ENCODE measurements around the gene CKM.

Gene CKM

DNA sequence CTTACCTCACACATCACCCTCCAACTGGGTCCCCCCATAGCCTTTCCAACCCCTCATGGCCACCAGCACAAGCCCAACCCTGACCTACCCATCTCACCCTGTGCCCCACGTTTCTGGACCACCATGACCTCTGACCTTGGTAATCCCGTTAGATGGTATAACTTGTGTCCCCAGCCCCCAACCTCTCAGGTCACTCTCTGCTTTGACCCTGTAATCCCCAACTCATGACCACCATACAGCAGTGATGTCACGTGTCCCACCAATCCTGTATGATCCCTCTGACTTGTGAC is 26.4 kb upstream of the CKM start:
- Histone ChIP-seq H3K27ac (ENCODE audit: low read length) (no peak overlapping the region), H3K27me3 (ENCODE audit: control insufficient read depth in 1 of 2, insufficient read depth in 2 of 2, low read length in 2 of 2) (peaks cover 13 to 21% of the 10 kb centered on the region in 2 donors), H3K36me3 (ENCODE audit: control insufficient read depth in 2 of 2, insufficient read depth in 2 of 2, low read length in 2 of 2) (peaks cover 0 to 15% of the 10 kb centered on the region in 2 donors), H3K9ac (ENCODE audit: low read length in 2 of 2) (no peak overlapping the region), H3K9me3 (ENCODE audit: control insufficient read depth in 2 of 2, low read length in 2 of 2) (no peaks in the 10 kb centered on the region), H3K4me1 (ENCODE audit: control insufficient read depth, insufficient read depth, low read length) (peaks cover 4% of the 10 kb centered on the region), H3K4me3 (ENCODE audit: low read length in 2 of 2) (no peak overlapping the region)

DNA sequence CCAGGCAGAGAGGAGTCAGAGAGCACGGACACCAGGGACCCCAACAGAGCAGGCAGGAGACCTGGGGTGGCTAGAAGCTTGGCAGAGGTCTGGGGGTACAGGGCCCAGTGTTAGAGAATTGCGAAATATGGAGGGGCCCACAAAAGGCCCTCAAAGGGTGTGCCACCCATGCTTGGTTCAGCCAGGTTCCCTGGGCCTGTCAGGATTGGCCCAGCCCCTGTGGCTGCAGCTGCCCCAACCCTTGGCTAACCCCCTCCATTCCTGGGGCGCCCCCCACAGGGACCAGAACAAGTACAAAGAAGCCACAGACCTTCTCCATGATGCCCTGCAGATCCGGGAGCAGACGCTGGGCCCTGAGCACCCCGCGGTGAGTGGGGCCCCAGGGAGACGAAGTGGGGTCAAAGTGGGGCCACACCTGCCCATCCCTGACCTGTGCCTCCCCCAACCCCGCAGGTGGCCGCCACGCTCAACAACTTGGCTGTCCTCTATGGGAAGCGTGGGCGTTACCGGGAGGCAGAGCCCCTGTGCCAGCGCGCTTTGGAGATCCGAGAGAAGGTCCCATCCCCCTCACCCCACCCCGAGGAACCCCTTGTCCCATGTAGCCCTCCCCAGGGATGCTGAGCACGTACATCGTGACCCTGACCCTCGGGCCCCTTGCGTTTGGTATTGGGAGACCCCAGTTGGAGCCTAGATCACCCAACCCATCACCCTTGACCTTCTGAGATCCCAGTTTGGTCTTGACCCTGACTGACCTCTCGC is 25.9 kb upstream of the CKM start:
- Histone ChIP-seq H3K4me3 (ENCODE audit: low read length in 2 of 2) (no peak overlapping the region), H3K9me3 (ENCODE audit: control insufficient read depth in 2 of 2, low read length in 2 of 2) (no peaks in the 10 kb centered on the region), H3K27ac (ENCODE audit: low read length) (no peak overlapping the region), H3K36me3 (ENCODE audit: control insufficient read depth in 2 of 2, insufficient read depth in 2 of 2, low read length in 2 of 2) (peaks cover 0 to 14% of the 10 kb centered on the region in 2 donors), H3K4me1 (ENCODE audit: control insufficient read depth, insufficient read depth, low read length) (peaks cover 4% of the 10 kb centered on the region), H3K9ac (ENCODE audit: low read length in 2 of 2) (no peak overlapping the region), H3K27me3 (ENCODE audit: control insufficient read depth in 1 of 2, insufficient read depth in 2 of 2, low read length in 2 of 2) (peaks cover 13 to 21% of the 10 kb centered on the region in 2 donors)

DNA sequence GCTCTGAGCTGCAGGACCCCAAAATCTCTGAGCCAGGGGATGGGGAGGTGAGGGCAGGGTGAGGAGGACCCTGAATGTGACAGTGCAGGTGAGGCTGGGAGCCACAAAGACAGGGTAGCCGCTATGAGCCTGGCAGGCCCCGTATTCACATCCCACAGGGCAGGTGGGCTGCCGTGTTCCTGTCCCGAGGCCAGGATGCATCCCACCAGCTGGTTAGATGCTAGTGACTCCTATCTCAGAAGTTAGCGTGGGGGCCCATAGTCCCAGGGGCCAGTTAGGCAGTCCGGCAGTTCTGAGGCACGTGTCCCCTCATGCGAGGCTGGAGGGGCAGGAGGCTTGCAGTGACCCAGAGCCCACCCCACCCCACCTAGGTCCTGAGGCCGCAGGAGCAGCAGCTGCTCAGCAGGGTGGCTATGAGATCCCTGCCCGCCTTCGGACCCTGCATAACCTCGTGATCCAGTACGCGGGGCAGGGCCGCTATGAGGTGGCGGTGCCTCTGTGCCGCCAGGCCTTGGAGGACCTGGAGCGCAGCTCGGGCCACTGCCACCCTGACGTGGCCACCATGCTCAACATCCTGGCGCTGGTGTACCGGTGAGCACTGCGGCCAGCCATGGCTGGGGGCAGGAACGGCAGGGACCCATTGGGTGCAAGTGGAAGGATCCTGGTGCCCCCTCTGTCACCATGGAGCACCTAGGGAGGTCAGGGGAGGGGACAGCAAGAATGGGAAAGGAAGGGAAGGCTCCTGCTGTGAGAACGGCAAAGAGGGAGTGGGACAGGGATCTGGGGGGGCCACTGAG is 25.1 kb upstream of the CKM start:
- no peak overlapping the region for H3K27ac ChIP-seq (ENCODE audit: low read length)

DNA sequence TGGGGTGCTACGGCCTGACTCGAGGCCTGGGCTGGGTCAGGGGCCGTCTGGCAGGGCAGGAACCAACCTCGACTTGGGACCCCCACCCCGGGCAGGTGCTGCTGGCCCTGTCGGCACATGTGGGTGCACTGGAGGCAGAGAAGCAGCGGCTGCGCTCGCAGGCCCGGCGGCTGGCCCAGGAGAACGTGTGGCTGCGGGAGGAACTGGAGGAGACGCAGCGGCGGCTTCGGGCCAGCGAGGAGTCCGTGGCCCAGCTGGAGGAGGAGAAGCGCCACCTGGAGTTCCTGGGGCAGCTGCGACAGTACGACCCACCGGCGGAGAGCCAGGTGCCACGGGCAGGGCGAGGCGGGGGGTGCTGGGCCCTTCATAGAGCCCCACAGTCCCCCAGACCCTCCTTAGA is 23.8 kb upstream of the CKM start:
- Histone ChIP-seq H3K9me3 (ENCODE audit: control insufficient read depth in 2 of 2, low read length in 2 of 2) (no peaks in the 10 kb centered on the region), H3K4me1 (ENCODE audit: control insufficient read depth, insufficient read depth, low read length) (peaks cover 4% of the 10 kb centered on the region), H3K27me3 (ENCODE audit: control insufficient read depth in 1 of 2, insufficient read depth in 2 of 2, low read length in 2 of 2) (peaks cover 21 to 28% of the 10 kb centered on the region in 2 donors), H3K4me3 (ENCODE audit: low read length in 2 of 2) (no peak overlapping the region), H3K36me3 (ENCODE audit: control insufficient read depth in 2 of 2, insufficient read depth in 2 of 2, low read length in 2 of 2) (peaks cover 0 to 2% of the 10 kb centered on the region in 2 donors), H3K9ac (ENCODE audit: low read length in 2 of 2) (no peak overlapping the region), H3K27ac (ENCODE audit: low read length) (no peak overlapping the region)

More for the DNA sequence above, 25.1 kb upstream of the CKM start:
- Histone ChIP-seq H3K4me3 (ENCODE audit: low read length in 2 of 2) (no peak overlapping the region), H3K27me3 (ENCODE audit: control insufficient read depth in 1 of 2, insufficient read depth in 2 of 2, low read length in 2 of 2) (peaks cover 16 to 23% of the 10 kb centered on the region in 2 donors), H3K36me3 (ENCODE audit: control insufficient read depth in 2 of 2, insufficient read depth in 2 of 2, low read length in 2 of 2) (peaks cover 0 to 9% of the 10 kb centered on the region in 2 donors), H3K9me3 (ENCODE audit: control insufficient read depth in 2 of 2, low read length in 2 of 2) (no peaks in the 10 kb centered on the region), H3K4me1 (ENCODE audit: control insufficient read depth, insufficient read depth, low read length) (peaks cover 4% of the 10 kb centered on the region), H3K9ac (ENCODE audit: low read length in 2 of 2) (no peak overlapping the region)

DNA sequence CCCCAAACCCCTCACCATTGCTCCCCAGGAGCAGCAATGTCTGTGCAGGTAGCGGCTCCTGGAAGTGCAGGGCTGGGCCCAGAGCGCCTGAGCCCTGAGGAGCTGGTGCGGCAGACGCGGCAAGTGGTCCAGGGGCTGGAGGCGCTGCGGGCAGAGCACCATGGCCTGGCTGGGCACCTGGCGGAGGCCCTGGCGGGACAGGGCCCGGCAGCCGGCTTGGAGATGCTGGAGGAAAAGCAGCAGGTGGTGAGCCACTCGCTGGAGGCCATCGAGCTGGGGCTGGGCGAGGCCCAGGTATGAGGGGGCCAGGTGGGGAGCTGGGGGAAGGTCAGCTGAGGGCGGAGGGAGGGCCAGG is 22.8 kb upstream of the CKM start:
- no peak overlapping the region for H3K4me3 ChIP-seq (ENCODE audit: low read length in 2 of 2)
- peaks cover 24 to 33% of the 10 kb centered on the region in 2 donors for H3K27me3 ChIP-seq (ENCODE audit: control insufficient read depth in 1 of 2, insufficient read depth in 2 of 2, low read length in 2 of 2)
- H3K9ac ChIP-seq (ENCODE audit: low read length in 2 of 2), result no peak overlapping the region
- no peaks in the 10 kb centered on the region for H3K9me3 ChIP-seq (ENCODE audit: control insufficient read depth in 2 of 2, low read length in 2 of 2)
- no peaks in the 10 kb centered on the region for H3K36me3 ChIP-seq (ENCODE audit: control insufficient read depth in 2 of 2, insufficient read depth in 2 of 2, low read length in 2 of 2)
- peaks cover 9% of the 10 kb centered on the region for H3K4me1 ChIP-seq (ENCODE audit: control insufficient read depth, insufficient read depth, low read length)
- no peak overlapping the region for H3K27ac ChIP-seq (ENCODE audit: low read length)

DNA sequence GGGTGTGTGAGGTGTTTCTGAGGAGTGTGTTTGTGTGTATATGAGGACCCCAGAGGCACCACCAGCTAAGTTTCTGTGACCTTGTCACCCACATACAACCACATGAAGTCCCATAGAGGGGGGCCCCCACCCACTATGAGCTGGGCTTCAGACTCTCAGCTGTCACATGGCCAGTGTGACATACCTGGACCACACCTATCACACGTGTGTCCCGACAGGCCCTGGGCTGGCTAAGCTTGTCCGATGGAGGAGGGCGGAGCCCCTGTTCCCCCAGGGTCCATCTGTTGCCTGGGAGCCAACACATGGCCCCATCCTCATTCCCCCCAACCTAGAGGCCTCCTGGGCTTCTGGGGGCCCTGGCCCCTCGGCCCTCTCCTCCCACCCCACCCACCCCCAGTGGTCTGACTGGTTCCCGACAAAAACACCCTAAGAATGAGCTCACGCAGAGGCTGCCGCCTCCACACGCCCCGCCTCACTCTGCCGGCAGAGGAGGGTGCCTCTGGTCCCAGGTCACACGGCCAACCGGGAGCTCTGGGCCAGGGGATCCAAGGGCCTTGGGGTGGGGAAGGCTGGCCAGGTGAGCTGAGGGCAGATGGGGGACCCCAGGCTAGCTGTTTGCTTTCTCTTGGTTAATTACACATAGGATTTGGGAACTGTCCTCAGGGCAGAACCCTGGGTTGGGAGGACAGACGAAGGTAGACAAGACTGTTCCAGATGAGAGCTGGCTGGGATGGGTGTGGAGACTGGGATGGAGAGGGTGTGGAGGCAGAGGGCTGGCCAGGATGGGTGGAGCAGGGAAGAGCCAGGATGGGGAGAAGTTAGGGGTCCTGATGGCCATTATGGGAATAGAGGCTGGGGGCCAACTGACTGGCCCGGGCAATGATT is 22.2 kb upstream of the CKM start:
- H3K4me3 ChIP-seq (ENCODE audit: low read length in 2 of 2), result no peak overlapping the region
- no peak overlapping the region for H3K27ac ChIP-seq (ENCODE audit: low read length)
- peaks cover 29 to 40% of the 10 kb centered on the region in 2 donors for H3K27me3 ChIP-seq (ENCODE audit: control insufficient read depth in 1 of 2, insufficient read depth in 2 of 2, low read length in 2 of 2)
- peaks cover 12% of the 10 kb centered on the region for H3K4me1 ChIP-seq (ENCODE audit: control insufficient read depth, insufficient read depth, low read length)
- H3K36me3 ChIP-seq (ENCODE audit: control insufficient read depth in 2 of 2, insufficient read depth in 2 of 2, low read length in 2 of 2), result no peaks in the 10 kb centered on the region
- no peaks in the 10 kb centered on the region for H3K9me3 ChIP-seq (ENCODE audit: control insufficient read depth in 2 of 2, low read length in 2 of 2)
- H3K9ac ChIP-seq (ENCODE audit: low read length in 2 of 2), result no peak overlapping the region

DNA sequence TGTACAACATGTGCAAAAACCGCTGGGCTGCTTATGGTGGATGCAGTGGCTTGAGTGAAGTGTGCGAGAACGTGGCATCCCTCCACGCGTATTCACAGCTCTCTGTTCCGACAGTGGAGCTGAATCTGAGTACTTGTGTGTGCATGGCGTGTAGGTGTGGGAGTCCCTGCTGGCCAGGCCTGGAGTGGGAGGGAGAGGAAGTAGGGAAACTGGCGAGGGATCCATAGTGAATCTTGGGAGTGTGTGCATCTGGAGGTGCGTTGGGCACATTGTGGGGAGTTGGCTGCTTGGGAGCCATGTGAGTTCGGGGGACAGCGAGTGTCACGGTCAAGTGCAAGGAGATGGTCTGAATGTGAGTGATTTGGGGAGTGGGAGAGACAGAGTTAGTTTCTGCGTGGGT is 20.2 kb upstream of the CKM start:
- no peak overlapping the region for H3K9ac ChIP-seq (ENCODE audit: low read length in 2 of 2)
- no peak overlapping the region for H3K4me3 ChIP-seq (ENCODE audit: low read length in 2 of 2)

DNA sequence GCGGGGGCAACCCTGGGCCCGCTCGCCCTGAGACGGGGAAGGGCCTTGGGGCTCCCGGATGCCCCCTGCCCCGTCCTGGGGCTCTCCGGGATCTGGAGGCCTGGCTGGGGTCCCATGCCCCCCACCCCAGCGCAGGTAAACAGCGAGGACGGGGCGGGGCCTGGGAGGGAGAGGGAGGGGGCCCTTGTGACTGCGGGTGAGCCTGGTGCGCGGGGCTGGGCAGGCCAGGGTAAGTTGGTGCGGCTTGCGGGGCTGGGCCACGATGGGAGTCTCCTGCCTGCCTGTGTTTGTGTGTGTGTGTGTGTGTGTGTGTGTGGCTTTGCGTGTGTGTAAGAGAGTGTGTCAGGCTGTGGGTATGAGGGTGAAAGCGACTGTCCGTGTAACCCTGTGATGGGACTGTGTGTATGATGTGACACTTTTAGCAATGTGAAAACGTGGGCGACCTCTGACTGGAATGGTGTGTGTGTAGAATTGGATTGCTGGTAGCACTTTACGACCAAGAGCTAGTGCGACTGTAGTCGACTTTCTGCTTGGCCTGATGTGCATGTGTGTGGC is 18.3 kb upstream of the CKM start:
- no peak overlapping the region for H3K9ac ChIP-seq (ENCODE audit: low read length in 2 of 2)
- no peak overlapping the region for H3K27ac ChIP-seq (ENCODE audit: low read length)
- H3K4me3 ChIP-seq (ENCODE audit: low read length in 2 of 2), result no peak overlapping the region
- no peaks in the 10 kb centered on the region for H3K9me3 ChIP-seq (ENCODE audit: control insufficient read depth in 2 of 2, low read length in 2 of 2)
- H3K36me3 ChIP-seq (ENCODE audit: control insufficient read depth in 2 of 2, insufficient read depth in 2 of 2, low read length in 2 of 2), result no peaks in the 10 kb centered on the region
- peaks cover 23 to 28% of the 10 kb centered on the region in 2 donors for H3K27me3 ChIP-seq (ENCODE audit: control insufficient read depth in 1 of 2, insufficient read depth in 2 of 2, low read length in 2 of 2)
- H3K4me1 ChIP-seq (ENCODE audit: control insufficient read depth, insufficient read depth, low read length), result peaks cover 13% of the 10 kb centered on the region

More for the DNA sequence above, 20.2 kb upstream of the CKM start:
- H3K27me3 ChIP-seq (ENCODE audit: control insufficient read depth in 1 of 2, insufficient read depth in 2 of 2, low read length in 2 of 2), result peaks cover 30 to 42% of the 10 kb centered on the region in 2 donors
- peaks cover 16% of the 10 kb centered on the region for H3K4me1 ChIP-seq (ENCODE audit: control insufficient read depth, insufficient read depth, low read length)
- no peak overlapping the region for H3K27ac ChIP-seq (ENCODE audit: low read length)
- H3K9me3 ChIP-seq (ENCODE audit: control insufficient read depth in 2 of 2, low read length in 2 of 2), result no peaks in the 10 kb centered on the region
- H3K36me3 ChIP-seq (ENCODE audit: control insufficient read depth in 2 of 2, insufficient read depth in 2 of 2, low read length in 2 of 2), result no peaks in the 10 kb centered on the region

DNA sequence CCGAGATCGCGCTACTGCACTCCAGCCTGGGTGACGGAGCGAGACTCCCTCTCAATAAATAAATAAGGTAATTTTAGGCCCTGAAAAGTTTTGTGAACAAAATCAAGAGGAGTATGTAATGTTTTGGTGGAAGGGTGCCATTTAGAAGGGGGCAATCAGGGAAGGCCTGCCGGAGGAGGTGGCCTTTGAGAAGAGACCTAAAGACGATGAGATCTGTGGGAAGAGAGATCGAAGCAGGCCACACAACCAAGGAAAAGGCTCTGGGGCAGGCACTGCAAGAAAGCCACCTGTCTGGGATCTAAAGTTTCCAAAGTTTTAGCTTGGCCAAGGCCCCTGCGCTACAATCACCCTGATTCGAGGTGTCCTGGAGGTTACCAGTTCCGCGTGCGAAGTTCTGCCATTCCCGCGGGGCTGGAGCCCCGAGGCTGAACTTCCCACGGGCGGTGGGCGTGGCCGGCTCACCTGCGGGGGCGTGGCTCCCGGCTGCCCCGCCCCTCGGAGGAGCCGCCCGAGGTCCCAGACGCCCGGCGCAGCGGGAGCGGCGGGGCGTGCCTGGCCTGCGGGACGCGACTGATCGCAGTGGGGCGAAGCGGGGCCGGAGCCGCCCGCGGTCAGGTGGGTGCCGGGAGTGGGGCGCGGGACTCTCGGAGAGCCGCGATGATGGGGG is 17.7 kb upstream of the CKM start, which contains the start of gene KLC3:
Gene KLC3, plus strand, starts transcription at position 519 of the 667 bp plus-strand sequence. CDS start 4,792 bp downstream, outside the sequence.
- no peak within 1 kb of the TSS for H3K4me3 ChIP-seq (ENCODE audit: low read length in 2 of 2)
- no peak within 1 kb of the TSS for H3K9ac ChIP-seq (ENCODE audit: low read length in 2 of 2)
- no peak within 1 kb of the TSS for H3K27ac ChIP-seq (ENCODE audit: low read length)
- H3K4me1 ChIP-seq (ENCODE audit: control insufficient read depth, insufficient read depth, low read length), result peaks cover 13% of the 10 kb centered on the region
- H3K36me3 ChIP-seq (ENCODE audit: control insufficient read depth in 2 of 2, insufficient read depth in 2 of 2, low read length in 2 of 2), result no peaks in the 10 kb centered on the region
- peaks cover 20 to 25% of the 10 kb centered on the region in 2 donors for H3K27me3 ChIP-seq (ENCODE audit: control insufficient read depth in 1 of 2, insufficient read depth in 2 of 2, low read length in 2 of 2)
- H3K9me3 ChIP-seq (ENCODE audit: control insufficient read depth in 2 of 2, low read length in 2 of 2), result no peaks in the 10 kb centered on the region

DNA sequence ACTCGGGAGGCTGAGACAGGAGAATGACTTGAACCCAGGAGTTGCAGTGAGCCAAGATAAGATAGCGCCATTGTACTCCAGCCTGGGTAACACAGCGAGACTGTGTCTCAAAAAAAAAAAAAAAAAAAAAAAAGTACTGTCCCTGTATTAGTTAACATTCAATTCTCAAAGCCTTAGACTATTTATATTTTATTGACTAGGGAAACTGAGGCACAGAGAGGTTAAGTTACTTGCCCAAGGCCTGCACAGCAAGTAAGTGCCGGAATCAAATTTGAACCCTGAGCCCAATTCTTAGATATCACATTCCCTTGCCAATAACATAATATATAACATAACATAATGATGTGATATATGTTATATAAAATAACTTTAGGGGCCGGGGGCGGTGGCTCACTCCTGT is 17.0 kb upstream of the CKM start:
- no peaks in the 10 kb centered on the region for H3K9me3 ChIP-seq (ENCODE audit: control insufficient read depth in 2 of 2, low read length in 2 of 2)
- H3K9ac ChIP-seq (ENCODE audit: low read length in 2 of 2), result no peak overlapping the region
- H3K4me3 ChIP-seq (ENCODE audit: low read length in 2 of 2), result no peak overlapping the region
- no peaks in the 10 kb centered on the region for H3K36me3 ChIP-seq (ENCODE audit: control insufficient read depth in 2 of 2, insufficient read depth in 2 of 2, low read length in 2 of 2)
- no peak overlapping the region for H3K27ac ChIP-seq (ENCODE audit: low read length)
- peaks cover 19 to 22% of the 10 kb centered on the region in 2 donors for H3K27me3 ChIP-seq (ENCODE audit: control insufficient read depth in 1 of 2, insufficient read depth in 2 of 2, low read length in 2 of 2)
- H3K4me1 ChIP-seq (ENCODE audit: control insufficient read depth, insufficient read depth, low read length), result peaks cover 13% of the 10 kb centered on the region

Measured in stomach smooth muscle (tissue), 2 donors.